Esophagus squamous epithelium (tissue), 5 donors: ENCODE measurements around the gene TSPAN5. TPM values are rescaled to one million over a fixed set of nuclear protein-coding genes. Genes with fewer than 3 reads are reported as not detected.

Experiments used
- DNase-seq: peaks from one replicate; lab custom pipeline; 2025; lab: John Stamatoyannopoulos, UW
- H3K27ac ChIP-seq, 4 donors: fragments of 200-600 bp; sonication (generic); one replicate each; pipeline ENCODE4 v1.5.1; 2016 to 2019; ENCODE audit warnings: mild to moderate bottlenecking in 1 of 4
- H3K27me3 ChIP-seq, 4 donors: fragments of 200-600 bp; sonication (generic); 1 replicate in 3 of 4; 2 replicates in 1 of 4; pipeline versions ENCODE4 v1.5.1 to v1.6.0; 2017 to 2021; ENCODE audit warnings: antibody characterized with exemption in 1 of 4
- H3K36me3 ChIP-seq, 3 donors: fragments of 200-600 bp; sonication (generic); one replicate each; pipeline ENCODE4 v1.5.1; 2016 to 2019
- H3K4me1 ChIP-seq, 3 donors: fragments of 200-600 bp; sonication (generic); one replicate each; pipeline ENCODE4 v1.5.1; 2017 to 2019
- H3K4me3 ChIP-seq, 4 donors: fragments of 200-600 bp; sonication (generic); 1 replicate in 3 of 4; 2 replicates in 1 of 4; pipeline ENCODE4 v1.5.1; 2016 to 2019; ENCODE audit warnings: mild to moderate bottlenecking in 2 of 4, moderate library complexity in 1 of 4
- H3K9me3 ChIP-seq, 3 donors: fragments of 200-600 bp; sonication (generic); one replicate each; pipeline ENCODE4 v1.5.1; 2016 to 2019
- CTCF ChIP-seq, 6 experiments: fragments of 450-650 bp in 4 of 6; fragments of 200-600 bp in 2 of 6; sonication (generic) in 2 of 6; IDR thresholded peaks; one replicate each; pipeline ENCODE4 v1.5.1; 2016 to 2019; ENCODE audit warnings: antibody characterized with exemption in 6 of 6, mild to moderate bottlenecking in 4 of 6, moderate library complexity in 4 of 6
- POLR2A ChIP-seq, 4 donors: fragments of 450-650 bp; IDR thresholded peaks; one replicate each; pipeline ENCODE4 v1.6.1; 2017; ENCODE audit warnings: antibody characterized with exemption in 4 of 4, mild to moderate bottlenecking in 4 of 4, moderate library complexity in 3 of 4
- WGBS, 2 donors: methylation state at CpG; one replicate each; pipeline ENCODE4 v1.1.5; 2018; 5-methylcytosine and 5-hydroxymethylcytosine counted together
- intact Hi-C: fragments of 100-400 bp; cut with DNase I; formaldehyde crosslinking; loops from one replicate; pipeline ENCODE4 v1.15.0; 2022
- total RNA-seq, 4 donors: library from RNA; depleted of rRNA; stranded (reverse); fragments of >200 nt; gene quantifications; one replicate each; pipeline ENCODE4 v1.1.0, GENCODE V29; 2016
- donor health status: DM: yes; HTN: yes; CAD: no.

TSPAN5 gene
- total RNA-seq, 4 donors from 2014 or later = 10.9 to 19.0 (median 13.9) TPM

DNA sequence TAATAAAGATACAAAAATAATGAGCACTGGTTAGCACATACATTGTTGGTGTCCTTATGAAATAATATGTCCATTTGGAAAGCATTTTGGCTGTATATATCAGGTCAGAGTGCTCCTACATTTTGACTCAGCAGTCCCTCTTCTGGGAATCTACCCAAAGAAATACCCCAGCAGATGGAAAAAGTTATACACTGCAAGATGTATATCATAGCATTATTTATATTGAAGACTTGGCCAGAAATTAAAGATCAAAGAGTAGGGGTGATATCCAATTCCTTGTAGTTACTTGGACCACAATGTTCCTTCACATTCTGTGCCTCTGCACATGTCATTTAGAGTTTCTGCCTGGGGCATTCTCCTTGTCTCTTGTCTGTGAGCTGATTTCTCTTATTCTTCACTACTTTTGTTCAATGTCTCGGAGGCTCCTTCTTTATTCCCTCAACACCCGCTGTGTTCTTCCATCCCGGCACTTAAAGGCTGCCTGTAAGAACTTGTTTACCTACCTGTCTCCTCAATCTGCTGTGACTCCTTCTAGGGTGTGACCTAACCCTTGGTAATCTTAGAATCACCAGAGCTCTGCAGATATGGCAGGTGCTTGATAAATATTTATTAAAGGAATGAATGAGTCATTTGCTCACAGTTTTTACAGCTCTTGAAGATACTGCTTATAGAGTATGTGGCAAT is 3.1 kb upstream of the TSPAN5 start:
- TF ChIP-seq CTCF (IDR thresholded peaks at IDR 0.05) = no peak
- TF ChIP-seq POLR2A (IDR thresholded peaks at IDR 0.05) = no peak
- Histone ChIP-seq H3K36me3 (no peaks in the 10 kb centered on the region), H3K4me1 (peaks cover 24 to 64% (median 41%) of the 10 kb centered on the region in 3 donors), H3K27ac (peak overlapping the region in 3 of 4 donors; percentile 41 to 91 (median 90)), H3K27me3 (no peaks in the 10 kb centered on the region), H3K4me3 (no peak overlapping the region), H3K9me3 (no peaks in the 10 kb centered on the region)
- no peak for DNase-seq
- intact Hi-C loops = no loop called here
- WGBS, 2 donors = 40 to 51% methylated on average over 3 of the region's 3 CpGs

GRCh38 chr4:98659741-98660462 is 1.5 kb upstream of the TSPAN5 start:
- no peaks in the 10 kb centered on the region for H3K9me3 ChIP-seq
- no peaks in the 10 kb centered on the region for H3K36me3 ChIP-seq
- intact Hi-C loops = loop anchor here (5.0 kb wide), 1 partner anchor 188 kb away; no protein-coding TSS in a partner anchor
- no peak for TF ChIP-seq CTCF (IDR thresholded peaks at IDR 0.05)
- 47 to 56% methylated on average over 6 of the region's 7 CpGs for WGBS, 2 donors
- H3K27me3 ChIP-seq = no peaks in the 10 kb centered on the region
- peaks cover 24 to 80% (median 48%) of the 10 kb centered on the region in 3 donors for H3K4me1 ChIP-seq
- H3K27ac ChIP-seq = peak overlapping the region; percentile 82 to 91 (median 88)
- peak overlapping the region in 3 of 4 donors; percentile 78 to 87 (median 86) for H3K4me3 ChIP-seq
- no peak for DNase-seq

DNA sequence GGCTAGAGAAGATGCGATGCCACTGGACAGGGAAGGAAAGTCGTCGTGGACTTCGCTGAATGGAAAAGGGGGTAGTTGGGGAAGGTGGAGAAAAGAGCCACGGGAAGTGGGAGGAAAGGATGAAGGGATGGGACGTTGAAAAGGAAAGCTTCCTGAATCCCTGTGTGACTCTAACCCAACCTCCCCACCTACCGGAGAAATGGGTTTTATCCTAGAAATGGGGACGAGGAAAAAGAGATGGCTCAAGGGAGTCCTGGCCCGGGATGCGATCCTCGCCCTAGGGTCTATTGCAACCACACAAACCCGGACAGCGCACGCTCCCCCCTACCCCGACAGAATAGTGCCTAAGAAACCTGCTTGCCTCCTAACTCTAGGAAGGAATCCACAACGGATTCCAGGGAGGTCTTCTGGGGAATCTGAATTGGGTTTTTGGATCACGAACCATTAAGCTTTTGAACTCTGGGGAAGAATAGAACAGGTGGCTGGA is 738 bp upstream of the TSPAN5 start:
- peaks cover 24 to 88% (median 54%) of the 10 kb centered on the region in 3 donors for H3K4me1 ChIP-seq
- WGBS, 2 donors = 10 to 12% methylated on average over 17 of the region's 17 CpGs
- H3K9me3 ChIP-seq = no peaks in the 10 kb centered on the region
- peak overlapping the region; percentile 64 to 87 (median 82) for H3K4me3 ChIP-seq
- no peaks in the 10 kb centered on the region for H3K36me3 ChIP-seq
- intact Hi-C loops = loop anchor here (5.0 kb wide), 1 partner anchor 187 kb away; no protein-coding TSS in a partner anchor
- no peaks in the 10 kb centered on the region for H3K27me3 ChIP-seq
- DNase-seq = no peak
- H3K27ac ChIP-seq = peak overlapping the region; percentile 82 to 91 (median 88)
- TF ChIP-seq CTCF (IDR thresholded peaks at IDR 0.05) (no peak), POLR2A (IDR thresholded peaks at IDR 0.05) (no peak)

DNA sequence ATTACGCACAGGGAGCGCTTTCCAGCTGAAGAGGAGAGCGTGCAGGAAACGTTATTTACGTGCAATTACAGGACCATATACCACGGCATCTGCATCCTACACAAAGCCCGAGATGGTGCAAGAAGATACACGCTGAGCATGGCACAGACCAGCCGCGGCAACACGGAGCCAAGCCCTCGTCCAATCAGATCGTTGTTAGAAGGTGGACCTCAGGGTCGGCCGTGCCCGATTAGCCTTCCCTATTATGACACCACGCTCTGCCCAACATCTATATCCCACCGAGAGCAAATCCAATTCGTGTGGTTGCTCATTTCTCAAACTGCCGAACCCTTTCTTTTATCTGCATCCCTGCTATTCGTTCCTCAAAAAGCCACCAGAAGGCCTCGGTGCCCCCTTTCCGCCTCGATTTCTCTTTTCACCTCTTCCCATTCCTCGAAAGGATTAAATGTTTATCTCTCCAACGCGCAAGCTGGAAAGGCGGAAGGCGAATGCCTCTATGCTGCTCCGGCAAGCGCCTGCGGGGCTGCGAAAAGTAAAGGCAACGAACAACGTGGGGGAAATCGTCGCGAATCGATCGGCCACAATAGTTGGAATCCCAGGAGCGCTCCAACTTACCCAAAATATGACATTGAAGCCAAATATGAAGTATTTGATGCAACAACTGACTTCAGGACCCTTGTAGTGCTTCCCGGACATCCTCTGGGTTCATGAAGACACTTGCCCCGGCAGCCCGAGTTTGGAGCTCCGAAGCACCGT is 702 bp downstream of the TSPAN5 start:
- Histone ChIP-seq H3K27ac (peak overlapping the region; percentile 67 to 90 (median 84)), H3K4me1 (peaks cover 24 to 90% (median 54%) of the 10 kb centered on the region in 3 donors), H3K27me3 (no peaks in the 10 kb centered on the region), H3K36me3 (no peaks in the 10 kb centered on the region), H3K4me3 (peak overlapping the region; percentile 64 to 87 (median 82)), H3K9me3 (no peaks in the 10 kb centered on the region)
- WGBS, 2 donors = 0% methylated on average over 29 to 45 of the region's 46 CpGs
- intact Hi-C loops = loop anchor here (5.0 kb wide), 1 partner anchor 185 kb away; no protein-coding TSS in a partner anchor
- no peak for DNase-seq
- no peak for TF ChIP-seq CTCF (IDR thresholded peaks at IDR 0.05)
- TF ChIP-seq POLR2A (IDR thresholded peaks at IDR 0.05) = no peak
